ENCODE measurements around the gene TUBA1B.
A peak's percentile ranks its signal among the peaks of the same experiment; 100 is the strongest.
"Not testable (repeated sequence)": the region's sequence is repeated elsewhere in the genome, so short reads cannot be mapped to it uniquely, and the experiment has no call there.

The TUBA1B gene

DNA sequence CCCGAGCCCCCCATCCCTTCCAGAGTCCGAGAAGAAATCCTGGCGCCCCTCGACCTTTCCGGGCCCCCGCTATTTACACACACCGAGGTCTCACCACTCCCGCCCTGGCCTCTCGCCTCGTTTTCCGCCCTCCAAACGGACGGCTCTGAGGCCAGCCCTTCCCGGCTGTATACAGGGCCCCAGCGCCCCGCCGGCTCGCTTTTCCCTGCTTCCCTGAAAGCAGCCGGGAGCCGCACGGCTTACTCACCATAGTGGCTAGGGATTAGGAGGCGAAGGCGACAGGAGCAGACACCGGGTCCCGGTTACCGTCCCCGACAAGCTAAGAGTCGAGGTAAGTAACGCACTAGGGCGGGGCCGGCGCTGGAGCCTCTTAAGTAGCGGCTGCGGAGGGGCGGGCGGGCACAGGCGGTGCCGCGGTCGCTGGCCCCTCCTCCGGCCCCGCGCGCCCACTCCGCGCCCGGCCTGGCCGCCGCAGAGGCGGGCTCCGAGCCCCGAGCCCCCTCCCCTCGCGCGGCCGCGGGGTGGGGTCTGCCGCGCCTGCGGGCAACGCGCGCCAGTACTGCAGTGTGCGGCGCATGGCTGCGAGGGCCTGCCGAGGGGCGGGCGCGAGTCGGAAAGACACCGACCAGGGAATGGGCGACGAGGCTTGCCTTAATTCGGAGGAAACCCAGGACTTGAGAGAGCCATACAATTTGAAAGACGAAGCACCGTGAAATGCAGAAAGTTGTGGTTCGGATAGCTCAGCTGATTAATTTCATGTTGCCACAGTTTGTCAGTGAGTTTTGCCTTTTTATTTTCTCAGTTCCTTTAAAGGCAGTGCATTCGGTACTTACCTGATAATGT is at the start of gene TUBA1B:
Gene TUBA1B (minus strand): TSS at position 345 of the 843 bp plus-strand sequence. CDS start 95 bp downstream, at position 250.
- TF ChIP-seq GATA1 (IDR thresholded peaks at IDR 0.05; ENCODE audit: low read depth, low read length) (no peak), POLR2A (IDR thresholded peaks at IDR 0.05; ENCODE audit: low read length) (peak; percentile 99)
- DNase-seq: peak; percentile 93 to 96

- DNase-seq: no peak
- no peak for TF ChIP-seq GATA1 (IDR thresholded peaks at IDR 0.05; ENCODE audit: low read depth, low read length)
- no peak for TF ChIP-seq POLR2A (IDR thresholded peaks at IDR 0.05; ENCODE audit: low read length)
Measured at GRCh38 chr12:49174218-49174617, 43.0 kb upstream of the TUBA1B start.

DNA sequence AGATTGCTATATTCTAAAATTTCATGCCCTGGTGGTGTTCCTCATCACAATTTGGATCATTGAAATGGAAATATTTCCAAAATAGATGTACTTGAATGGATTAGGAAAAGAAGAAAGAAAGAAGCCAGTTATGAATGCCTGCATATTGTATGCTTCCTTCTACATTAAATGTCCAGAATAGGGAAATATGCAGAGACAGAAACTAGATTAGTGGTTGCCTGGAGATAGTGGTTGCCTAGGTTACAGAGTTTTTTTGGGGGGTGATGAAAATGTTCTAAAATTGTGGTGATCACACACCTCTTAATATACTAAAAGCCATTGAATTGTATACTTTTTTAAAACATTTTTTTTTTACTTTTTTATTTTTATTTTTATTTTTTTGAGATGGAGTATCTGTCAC is 39.7 kb upstream of the TUBA1B start:
- TF ChIP-seq POLR2A (IDR thresholded peaks at IDR 0.05; ENCODE audit: low read length) (no peak), GATA1 (IDR thresholded peaks at IDR 0.05; ENCODE audit: low read depth, low read length) (no peak)

GRCh38 chr12:49165114-49165513 is 33.9 kb upstream of the TUBA1B start:
- DNase-seq: no peak
- no peak for TF ChIP-seq POLR2A (IDR thresholded peaks at IDR 0.05; ENCODE audit: low read length)
- TF ChIP-seq GATA1 (IDR thresholded peaks at IDR 0.05; ENCODE audit: low read depth, low read length): no peak

More for the DNA sequence above, 39.7 kb upstream of the TUBA1B start:
- no peak for DNase-seq

GRCh38 chr12:49161901-49162300 is 30.7 kb upstream of the TUBA1B start:
- DNase-seq: not testable (repeated sequence)

GRCh38 chr12:49161092-49161795 is 30.0 kb upstream of the TUBA1B start:
- DNase-seq: no peak
- no peak for TF ChIP-seq POLR2A (IDR thresholded peaks at IDR 0.05; ENCODE audit: low read length)
- no peak for TF ChIP-seq GATA1 (IDR thresholded peaks at IDR 0.05; ENCODE audit: low read depth, low read length)

GRCh38 chr12:49160399-49160798 is 29.2 kb upstream of the TUBA1B start:
- DNase-seq: no peak
- TF ChIP-seq GATA1 (IDR thresholded peaks at IDR 0.05; ENCODE audit: low read depth, low read length): no peak
- TF ChIP-seq POLR2A (IDR thresholded peaks at IDR 0.05; ENCODE audit: low read length): no peak

- DNase-seq: no peak
- TF ChIP-seq POLR2A (IDR thresholded peaks at IDR 0.05; ENCODE audit: low read length) (no peak), GATA1 (IDR thresholded peaks at IDR 0.05; ENCODE audit: low read depth, low read length) (no peak)
Measured at GRCh38 chr12:49154221-49154620, 23.0 kb upstream of the TUBA1B start.

GRCh38 chr12:49147384-49147783 is 16.2 kb upstream of the TUBA1B start:
- DNase-seq: no peak
- TF ChIP-seq POLR2A (IDR thresholded peaks at IDR 0.05; ENCODE audit: low read length) (no peak), GATA1 (IDR thresholded peaks at IDR 0.05; ENCODE audit: low read depth, low read length) (no peak)

GRCh38 chr12:49146406-49146805 is 15.2 kb upstream of the TUBA1B start:
- TF ChIP-seq POLR2A (IDR thresholded peaks at IDR 0.05; ENCODE audit: low read length) (no peak), GATA1 (IDR thresholded peaks at IDR 0.05; ENCODE audit: low read depth, low read length) (no peak)
- no peak for DNase-seq

- TF ChIP-seq GATA1 (IDR thresholded peaks at IDR 0.05; ENCODE audit: low read depth, low read length) (no peak), POLR2A (IDR thresholded peaks at IDR 0.05; ENCODE audit: low read length) (no peak)
- DNase-seq: no peak
Measured at GRCh38 chr12:49144384-49144783, 13.2 kb upstream of the TUBA1B start.

DNA sequence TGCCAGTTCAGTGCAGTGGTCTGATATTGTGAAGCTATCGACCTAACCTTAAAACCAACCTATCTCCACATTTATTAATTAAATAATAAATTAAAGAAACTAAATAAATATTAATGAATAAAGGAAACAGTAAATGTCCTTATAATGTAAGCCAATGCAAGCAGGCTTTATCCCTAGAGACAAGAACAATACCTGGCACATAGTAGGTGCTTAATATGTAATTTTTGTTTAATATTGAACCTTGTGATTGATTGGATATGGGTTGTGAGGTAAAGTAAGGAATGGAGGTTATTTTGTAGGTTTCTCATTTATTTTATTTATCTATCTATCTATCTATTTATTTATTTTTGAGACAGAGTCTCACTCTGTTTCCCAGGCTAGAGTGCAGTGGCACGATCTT is 7.8 kb upstream of the TUBA1B start:
- no peak for TF ChIP-seq POLR2A (IDR thresholded peaks at IDR 0.05; ENCODE audit: low read length)
- TF ChIP-seq GATA1 (IDR thresholded peaks at IDR 0.05; ENCODE audit: low read depth, low read length): no peak
- no peak for DNase-seq

GRCh38 chr12:49138587-49138986 is 7.4 kb upstream of the TUBA1B start:
- peak; percentile 27 to 59 for DNase-seq
- TF ChIP-seq GATA1 (IDR thresholded peaks at IDR 0.05; ENCODE audit: low read depth, low read length) (no peak), POLR2A (IDR thresholded peaks at IDR 0.05; ENCODE audit: low read length) (no peak)

DNA sequence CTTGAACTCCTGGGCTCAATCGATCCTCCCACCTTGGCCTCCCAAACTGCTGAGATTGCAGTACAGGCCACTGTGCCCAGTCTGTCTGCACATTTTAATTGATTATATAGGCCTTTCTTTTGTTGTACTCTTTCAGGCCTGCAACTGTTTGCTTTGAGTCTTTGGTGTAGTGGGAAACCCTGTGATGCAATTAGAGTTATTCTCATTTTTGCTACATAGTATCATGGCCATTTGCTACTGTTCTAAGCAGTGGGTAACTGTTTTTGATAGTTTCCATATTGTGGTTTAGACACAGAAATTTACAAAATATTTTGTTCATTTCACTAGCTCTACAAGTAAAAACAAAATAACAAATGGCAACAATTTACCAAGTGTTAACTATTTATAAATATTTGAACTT is 6.3 kb upstream of the TUBA1B start:
- TF ChIP-seq POLR2A (IDR thresholded peaks at IDR 0.05; ENCODE audit: low read length) (no peak), GATA1 (IDR thresholded peaks at IDR 0.05; ENCODE audit: low read depth, low read length) (no peak)
- DNase-seq: no peak

- DNase-seq: not testable (repeated sequence)
Measured at GRCh38 chr12:49136997-49137396, 5.8 kb upstream of the TUBA1B start.
